Renal cortex interstitium (tissue), 11 donors: ENCODE measurements around the gene MAST2. TPM values are rescaled to one million over a fixed set of nuclear protein-coding genes. Genes with fewer than 3 reads are reported as not detected.
"Not testable (repeated sequence)": the region's sequence is repeated elsewhere in the genome, so short reads cannot be mapped to it uniquely, and the experiment has no call there.

Source experiments
- DNase-seq, 11 donors: peaks; one replicate each; pipeline ENCODE4 v3.0.0-alpha.2; 2013; ENCODE audit warnings: low read depth in 9 of 11, low spot score in 4 of 11; ENCODE audit errors: extremely low read depth in 1 of 11
- polyA plus RNA-seq, 3 donors: library from polyadenylated mRNA; unstranded; fragments of 120-200 nt; gene quantifications; one replicate each; pipeline ENCODE4 v1.2.1, GENCODE V29; 2013; ENCODE audit not compliant: insufficient read length in 3 of 3

Gene MAST2
- polyA plus RNA-seq, 3 donors: 30.9 to 47.6 (median 34.6) TPM

- DNase-seq: peak in 1 of 11 donors; percentile 32
Measured at GRCh38 chr1:45953934-45954847, 150.8 kb downstream of the MAST2 start.

- DNase-seq: no peak
Measured at GRCh38 chr1:45957684-45958083, 154.3 kb downstream of the MAST2 start.

- no peak for DNase-seq
Measured at GRCh38 chr1:45958317-45958716, 154.9 kb downstream of the MAST2 start.

GRCh38 chr1:45960930-45961715 is 157.7 kb downstream of the MAST2 start:
- no peak for DNase-seq

GRCh38 chr1:45961936-45962335 is 158.5 kb downstream of the MAST2 start:
- DNase-seq: not testable (repeated sequence)

GRCh38 chr1:45968941-45969666 is 165.7 kb downstream of the MAST2 start:
- no peak for DNase-seq

- DNase-seq: no peak
Measured at GRCh38 chr1:45969866-45970265, 166.5 kb downstream of the MAST2 start.

- no peak for DNase-seq
Measured at GRCh38 chr1:45971335-45971734, 167.9 kb downstream of the MAST2 start.

- DNase-seq: no peak
Measured at GRCh38 chr1:45971922-45972531, 168.6 kb downstream of the MAST2 start.

GRCh38 chr1:45972621-45973020 is 169.2 kb downstream of the MAST2 start:
- no peak for DNase-seq

- DNase-seq: no peak
Measured at GRCh38 chr1:45973121-45973520, 169.7 kb downstream of the MAST2 start.

GRCh38 chr1:45974541-45975269 is 171.3 kb downstream of the MAST2 start:
- DNase-seq: no peak

GRCh38 chr1:45976623-45977022 is 173.2 kb downstream of the MAST2 start:
- DNase-seq: no peak

GRCh38 chr1:45979074-45979777 is 175.8 kb downstream of the MAST2 start:
- DNase-seq: no peak

- no peak for DNase-seq
Measured at GRCh38 chr1:45979778-45980176, 176.4 kb downstream of the MAST2 start.

GRCh38 chr1:45982359-45982758 is 178.9 kb downstream of the MAST2 start:
- no peak for DNase-seq

GRCh38 chr1:45983967-45984366 is 180.6 kb downstream of the MAST2 start:
- DNase-seq: no peak

- DNase-seq: no peak
Measured at GRCh38 chr1:45987204-45987603, 183.8 kb downstream of the MAST2 start.
